CD4-positive, alpha-beta T cell (primary cell): ENCODE results near the gene TUT4. TPM values are rescaled to one million over a fixed set of nuclear protein-coding genes. Genes with fewer than 3 reads are reported as not detected.

ENCODE experiments used
- ATAC-seq: fragments of 200-7000 bp; cut with Tn5 transposase; one replicate; pipeline ENCODE4 v1.10.0; 2022; ENCODE audit warnings: mild to moderate bottlenecking; ENCODE audit not compliant: poor library complexity
- CTCF ChIA-PET: fragments of 350-600 bp; sonication (Branson Sonifier 250); formaldehyde crosslinking; loops from one replicate; lab custom pipeline; 2021; ENCODE audit warnings: antibody characterized with exemption, inconsistent platforms; lab: Charles Lee
- POLR2A ChIA-PET: fragments of 350-600 bp; sonication (Branson Sonifier 250); formaldehyde crosslinking; loops from one replicate; lab custom pipeline; 2021; ENCODE audit warnings: antibody characterized with exemption, inconsistent platforms; lab: Charles Lee
- DNase-seq, 14 experiments: peaks; one replicate each; pipeline ENCODE4 v3.0.0-alpha.2; 2013 to 2020; ENCODE audit warnings: mixed read lengths in 2 of 14
- H3K27ac ChIP-seq, 2 donors: one replicate each; pipeline versions ENCODE4 v1.5.1 to v1.7.0; 2013; ENCODE audit warnings: low read length in 2 of 2, low read depth in 1 of 2, mild to moderate bottlenecking in 1 of 2
- H3K27me3 ChIP-seq, 2 experiments: 1 replicate in 1 of 2; 2 replicates in 1 of 2; pipeline versions ENCODE4 v1.6.1 to v1.7.0; 2013; ENCODE audit warnings: low read length in 2 of 2, control low read depth in 1 of 2, mild to moderate bottlenecking in 1 of 2, moderate library complexity in 1 of 2; ENCODE audit not compliant: insufficient read depth in 2 of 2, control insufficient read depth in 1 of 2
- H3K36me3 ChIP-seq: one replicate; pipeline ENCODE4 v1.6.1; 2013; ENCODE audit warnings: low read length, control low read depth; ENCODE audit not compliant: insufficient read depth
- H3K4me1 ChIP-seq: one replicate; pipeline ENCODE4 v1.6.1; 2013; ENCODE audit warnings: low read length, control low read depth; ENCODE audit not compliant: insufficient read depth
- H3K4me3 ChIP-seq: one replicate; pipeline ENCODE4 v1.5.1; 2013; ENCODE audit warnings: mild to moderate bottlenecking, low read length, moderate library complexity
- H3K9me3 ChIP-seq, 2 experiments: 1 replicate in 1 of 2; 2 replicates in 1 of 2; pipeline versions ENCODE4 v1.6.1 to v1.7.0; 2013; ENCODE audit warnings: low read length in 2 of 2, mild to moderate bottlenecking in 2 of 2, control low read depth in 1 of 2, moderate library complexity in 1 of 2; ENCODE audit not compliant: control insufficient read depth in 1 of 2, insufficient read depth in 1 of 2
- H3K27ac Mint-ChIP-seq: one replicate; pipeline ENCODE4 v1.8.0; 2020; ENCODE audit warnings: mixed read lengths
- H3K27me3 Mint-ChIP-seq: one replicate; pipeline ENCODE4 v1.8.0; 2021; ENCODE audit warnings: mixed read lengths
- H3K36me3 Mint-ChIP-seq: one replicate; pipeline ENCODE4 v1.8.0; 2021; ENCODE audit warnings: low read depth, mixed read lengths
- H3K4me1 Mint-ChIP-seq: one replicate; pipeline ENCODE4 v1.8.0; 2021; ENCODE audit warnings: low read depth, mixed read lengths
- H3K4me3 Mint-ChIP-seq: one replicate; pipeline ENCODE4 v1.8.0; 2020; ENCODE audit warnings: mild to moderate bottlenecking, mixed read lengths
- H3K9me3 Mint-ChIP-seq: one replicate; pipeline ENCODE4 v1.8.0; 2020; ENCODE audit warnings: mixed read lengths
- CTCF ChIP-seq: fragments of 200-600 bp; IDR thresholded peaks from one replicate; pipeline ENCODE4 v1.8.0; 2022; ENCODE audit warnings: antibody characterized with exemption, mild to moderate bottlenecking
- intact Hi-C, 2 experiments: fragments of 100-400 bp; cut with DNase I in 1 of 2; cut with micrococcal nuclease in 1 of 2; formaldehyde crosslinking; loops; one replicate each; pipeline versions ENCODE4 v1.15.1 to v1.9.0; 2023 to 2025; cut with DNase I, micrococcal nuclease
- total RNA-seq, 174 experiments: library from RNA in 2 of 174; stranded (reverse) in 2 of 174; gene quantifications; one replicate each; pipeline ENCODE4 v1.2.3 and lab custom pipeline; 2021 to 2026

The TUT4 gene
- total RNA-seq, 2 experiments from 2014 or later = 141 to 147 TPM

DNA sequence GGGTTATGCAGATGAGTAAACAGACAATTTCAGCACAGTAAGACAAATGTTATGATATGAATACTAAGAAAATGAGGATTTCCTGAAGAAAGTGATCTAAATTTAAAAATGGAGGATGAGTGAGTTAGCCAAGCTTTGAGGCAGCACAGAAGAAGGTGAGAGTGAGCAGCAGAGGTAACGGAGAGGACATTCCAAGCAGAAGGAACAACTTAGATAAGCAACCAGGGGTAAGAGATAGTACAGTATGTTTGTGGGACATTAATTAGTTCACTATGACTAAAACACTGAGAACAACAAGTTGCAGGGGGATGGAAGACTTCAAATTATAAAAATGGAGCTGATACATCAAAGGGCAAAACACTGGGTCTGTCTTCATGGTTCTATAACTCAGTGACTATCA lies 125.7 kb downstream of the TUT4 start:
- no peaks in the 10 kb centered on the region for H3K9me3 ChIP-seq
- ChIA-PET CTCF (interaction anchor here (4.8 kb wide), 1 partner anchor 23 kb away, joined by 35 read pairs; the partner anchor contains the start of genes ORC1 and PRPF38A), POLR2A (interaction anchor here (1.1 to 2.0 kb wide), 2 partner anchors 8 to 23 kb away, joined by 4 to 10 read pairs; partner anchors contain the start of genes ORC1 and PRPF38A)
- peaks cover 44% of the 10 kb centered on the region for H3K4me1 Mint-ChIP-seq
- no peaks in the 10 kb centered on the region for H3K9me3 Mint-ChIP-seq
- DNase-seq (no peak), ATAC-seq (no peak)
- TF ChIP-seq CTCF = no peak
- H3K36me3 ChIP-seq = peaks cover 15% of the 10 kb centered on the region
- H3K4me1 ChIP-seq = peaks cover 17% of the 10 kb centered on the region
- H3K4me3 ChIP-seq = no peak overlapping the region
- H3K36me3 Mint-ChIP-seq = peaks cover 72% of the 10 kb centered on the region
- intact Hi-C loops = loop anchor here in 1 of 2 experiments (10.0 kb wide), 1 partner anchor 58 kb away; no protein-coding TSS in a partner anchor
- H3K27me3 Mint-ChIP-seq = no peaks in the 10 kb centered on the region
- H3K27me3 ChIP-seq = no peaks in the 10 kb centered on the region
- no peak overlapping the region for H3K4me3 Mint-ChIP-seq
- H3K27ac ChIP-seq = peak overlapping the region in 1 of 2 donors; percentile 35
- peak overlapping the region; percentile 34 for H3K27ac Mint-ChIP-seq

GRCh38 chr1:52426371-52426770 lies 126.5 kb downstream of the TUT4 start:
- TF ChIP-seq CTCF = no peak
- no peak overlapping the region for H3K4me3 ChIP-seq
- no peak for DNase-seq
- H3K9me3 ChIP-seq = no peaks in the 10 kb centered on the region
- Mint-ChIP-seq H3K27me3 (no peaks in the 10 kb centered on the region), H3K9me3 (no peaks in the 10 kb centered on the region), H3K27ac (peak overlapping the region; percentile 100), H3K36me3 (peaks cover 69% of the 10 kb centered on the region), H3K4me3 (peak overlapping the region; percentile 39), H3K4me1 (peaks cover 44% of the 10 kb centered on the region)
- H3K27me3 ChIP-seq = no peaks in the 10 kb centered on the region
- intact Hi-C loops = loop anchor here in 1 of 2 experiments (10.0 kb wide), 1 partner anchor 58 kb away; no protein-coding TSS in a partner anchor
- CTCF ChIA-PET = interaction anchor here (4.8 kb wide), 1 partner anchor 22 kb away, joined by 35 read pairs; the partner anchor contains the start of genes ORC1 and PRPF38A
- peaks cover 16% of the 10 kb centered on the region for H3K36me3 ChIP-seq
- H3K4me1 ChIP-seq = peaks cover 17% of the 10 kb centered on the region
- peak overlapping the region in 1 of 2 donors; percentile 35 for H3K27ac ChIP-seq
- no peak for ATAC-seq
- POLR2A ChIA-PET = interaction anchor here (0.6 to 2.0 kb wide), 4 partner anchors 9 to 207 kb away, joined by 3 to 10 read pairs (median 4); partner anchors contain the start of genes ORC1 and PRPF38A

DNA sequence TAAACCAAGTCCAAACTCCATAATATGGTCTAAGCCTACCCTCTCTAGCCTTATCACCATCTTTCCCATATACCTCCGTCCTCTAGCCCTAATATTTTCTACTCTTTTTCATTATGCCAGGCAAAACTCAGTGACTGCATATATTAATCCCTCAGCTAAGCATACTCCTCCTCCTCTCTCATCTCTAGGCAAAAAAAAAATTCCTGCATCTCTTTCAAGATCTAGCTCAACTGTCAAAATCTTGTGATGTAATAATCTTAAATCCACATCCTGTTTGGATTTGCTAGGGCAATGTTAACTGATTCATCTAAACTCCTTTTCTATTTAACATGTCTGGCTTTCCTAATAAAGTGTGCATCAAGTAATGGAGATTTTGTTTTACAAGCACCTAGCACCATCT lies 128.1 kb downstream of the TUT4 start:
- Mint-ChIP-seq H3K27ac (peak overlapping the region; percentile 100), H3K27me3 (no peaks in the 10 kb centered on the region), H3K9me3 (no peaks in the 10 kb centered on the region), H3K4me1 (peaks cover 52% of the 10 kb centered on the region), H3K4me3 (peak overlapping the region; percentile 53), H3K36me3 (peaks cover 66% of the 10 kb centered on the region)
- peaks cover 18% of the 10 kb centered on the region for H3K4me1 ChIP-seq
- peak overlapping the region; percentile 78 to 81 for H3K27ac ChIP-seq
- H3K27me3 ChIP-seq = no peaks in the 10 kb centered on the region
- POLR2A ChIA-PET = interaction anchor here (1.0 to 2.3 kb wide), 11 partner anchors 8 to 1520 kb away, joined by 3 to 72 read pairs (median 6); partner anchors contain the start of genes CC2D1B, IFT25, ORC1 and PRPF38A
- CTCF ChIA-PET = interaction anchor here (1.1 to 4.8 kb wide), 3 partner anchors 20 to 261 kb away, joined by 3 to 35 read pairs (median 8); partner anchors contain the start of genes ORC1 and PRPF38A
- no peaks in the 10 kb centered on the region for H3K9me3 ChIP-seq
- DNase-seq (peak in 2 of 14 experiments; percentile 21 to 54), ATAC-seq (no peak)
- H3K4me3 ChIP-seq = no peak overlapping the region
- no peak for TF ChIP-seq CTCF
- H3K36me3 ChIP-seq = peaks cover 20% of the 10 kb centered on the region
- intact Hi-C loops = loop anchor here (1.0 to 10.0 kb wide), 6 partner anchors 21 to 546 kb away; partner anchors contain the start of genes TUT4 (in 2 of the 2), CC2D1B (in 1 of the 2), NRDC (in 1 of the 2) and ORC1 (in 1 of the 2)
